H1 (cell line): ENCODE measurements around the gene GRIK2. TPM values are rescaled to one million over a fixed set of nuclear protein-coding genes. Genes with fewer than 3 reads are reported as not detected.
A peak's percentile ranks its signal among the peaks of the same experiment; 100 is the strongest.

Experiments used
- CTCF ChIA-PET: fragments of 300-600 bp; sonication (Branson Sonifier 250); formaldehyde crosslinking; loops from one replicate; lab custom pipeline; 2021; ENCODE audit not compliant: partially characterized antibody; lab: Charles Lee
- POLR2A ChIA-PET: fragments of 300-600 bp; sonication (Branson Sonifier 250); formaldehyde crosslinking; loops from one replicate; lab custom pipeline; 2021; ENCODE audit warnings: inconsistent platforms; ENCODE audit not compliant: partially characterized antibody; lab: Charles Lee
- DNase-seq, 2 experiments: peaks; one replicate each; pipeline versions ENCODE4 v3.0.0 to v3.0.0-alpha.2; 2010 to 2022; ENCODE audit warnings: low spot score in 2 of 2, low read depth in 1 of 2, mixed read lengths in 1 of 2
- FAIRE-seq: peaks from 2 replicates; lab custom pipeline; 2011; peaks lifted over from hg19 to GRCh38; lab: Jason Lieb, UNC
- H2AFZ ChIP-seq: 2 replicates; pipeline ENCODE4 v1.8.1; 2012; ENCODE audit warnings: low read length, inconsistent platforms
- H2AK5ac ChIP-seq: 2 replicates; pipeline ENCODE4 v1.6.1; 2013; ENCODE audit warnings: low read depth, low read length
- H2BK120ac ChIP-seq: replicated peaks from 2 replicates; pipeline ENCODE3; 2013; ENCODE audit warnings: low read depth, low read length, inconsistent platforms
- H2BK12ac ChIP-seq: 2 replicates; pipeline ENCODE4 v1.6.1; 2013; ENCODE audit warnings: low read depth, low read length
- H2BK15ac ChIP-seq: 2 replicates; pipeline ENCODE4 v1.6.1; 2013; ENCODE audit warnings: low read length
- H2BK20ac ChIP-seq: 2 replicates; pipeline ENCODE4 v1.6.1; 2013; ENCODE audit warnings: low read length
- H2BK5ac ChIP-seq: 2 replicates; pipeline ENCODE4 v1.6.1; 2013; ENCODE audit warnings: low read depth, low read length
- H3K14ac ChIP-seq: 2 replicates; pipeline ENCODE4 v1.6.1; 2013; ENCODE audit warnings: inconsistent platforms; ENCODE audit not compliant: insufficient read length
- H3K18ac ChIP-seq: 2 replicates; pipeline ENCODE4 v1.6.1; 2013; ENCODE audit warnings: low read length; ENCODE audit errors: extremely low read depth
- H3K23ac ChIP-seq: 2 replicates; pipeline ENCODE4 v1.6.1; 2013; ENCODE audit warnings: inconsistent platforms; ENCODE audit not compliant: insufficient read length
- H3K23me2 ChIP-seq: 2 replicates; pipeline ENCODE4 v1.6.1; 2013; ENCODE audit warnings: low read depth, low read length
- H3K27ac ChIP-seq: 2 replicates; pipeline ENCODE4 v1.6.1; 2011; ENCODE audit warnings: low read depth, low read length, inconsistent platforms
- H3K27me3 ChIP-seq, 4 experiments: replicated peaks in 1 of 4; 1 replicate in 1 of 4; 2 replicates in 3 of 4; pipeline versions ENCODE4 v1.6.1 to v1.8.1; 2011 to 2013; ENCODE audit warnings: low read length in 3 of 4, mild to moderate bottlenecking in 3 of 4, inconsistent platforms in 2 of 4, mixed read lengths in 2 of 4, moderate library complexity in 1 of 4; ENCODE audit not compliant: control insufficient read depth in 3 of 4, insufficient read depth in 3 of 4; ENCODE audit errors: extremely low read depth in 1 of 4
- H3K36me3 ChIP-seq, 4 experiments: 2 replicates each; pipeline versions ENCODE4 v1.6.1 to v1.8.1; 2011 to 2013; ENCODE audit warnings: mild to moderate bottlenecking in 4 of 4, low read length in 3 of 4, moderate library complexity in 2 of 4, control low read depth in 1 of 4, inconsistent platforms in 1 of 4; ENCODE audit not compliant: insufficient read depth in 4 of 4, control insufficient read depth in 2 of 4
- H3K4ac ChIP-seq: replicated peaks from 2 replicates; pipeline ENCODE3; 2013; ENCODE audit warnings: low read length, low read depth, mixed read lengths, inconsistent platforms; ENCODE audit not compliant: insufficient read length
- H3K4me1 ChIP-seq, 4 experiments: replicated peaks in 1 of 4; 1 replicate in 1 of 4; 2 replicates in 3 of 4; pipeline versions ENCODE4 v1.6.1 to v1.8.1; 2011 to 2013; ENCODE audit warnings: low read length in 3 of 4, inconsistent platforms in 2 of 4, mixed read lengths in 1 of 4; ENCODE audit not compliant: insufficient read depth in 4 of 4, control insufficient read depth in 3 of 4
- H3K4me2 ChIP-seq, 2 experiments: 2 replicates each; pipeline versions ENCODE4 v1.6.1 to v1.8.1; 2011 to 2013; ENCODE audit warnings: low read depth in 2 of 2, low read length in 2 of 2, control low read depth in 1 of 2, inconsistent platforms in 1 of 2, mild to moderate bottlenecking in 1 of 2; ENCODE audit not compliant: insufficient read depth in 1 of 2
- H3K4me3 ChIP-seq, 4 experiments: fragments of 200-600, 300-600 bp in 1 of 4; sonication (generic), shearing (Covaris generic), sonication (Bioruptor Twin) in 1 of 4; 2 replicates each; pipeline versions ENCODE4 v1.5.1 to v1.8.1; 2011 to 2016; ENCODE audit warnings: low read length in 4 of 4, low read depth in 3 of 4, control low read depth in 2 of 4, inconsistent platforms in 2 of 4, mild to moderate bottlenecking in 2 of 4, mixed read lengths in 1 of 4, moderate library complexity in 1 of 4; ENCODE audit not compliant: insufficient read depth in 2 of 4; ENCODE audit errors: extremely low read depth in 1 of 4
- H3K56ac ChIP-seq: replicated peaks from 2 replicates; pipeline ENCODE3; 2013; ENCODE audit warnings: low read depth, mild to moderate bottlenecking, mixed read lengths, low read length, inconsistent platforms; ENCODE audit not compliant: insufficient read length
- H3K79me1 ChIP-seq: 2 replicates; pipeline ENCODE4 v1.6.1; 2013; ENCODE audit warnings: low read depth, low read length, control low read depth
- H3K79me2 ChIP-seq, 2 experiments: 2 replicates each; pipeline versions ENCODE4 v1.6.1 to v1.8.1; 2012 to 2013; ENCODE audit warnings: low read length in 2 of 2, mild to moderate bottlenecking in 2 of 2, inconsistent platforms in 1 of 2; ENCODE audit not compliant: insufficient read depth in 2 of 2, control insufficient read depth in 1 of 2
- H3K9ac ChIP-seq, 4 experiments: replicated peaks in 1 of 4; 1 replicate in 1 of 4; 2 replicates in 3 of 4; pipeline versions ENCODE4 v1.6.1 to v1.8.1; 2011 to 2013; ENCODE audit warnings: low read depth in 3 of 4, low read length in 3 of 4, control low read depth in 2 of 4, mild to moderate bottlenecking in 2 of 4, moderate library complexity in 2 of 4, inconsistent platforms in 1 of 4; ENCODE audit errors: extremely low read depth in 1 of 4
- H3K9me3 ChIP-seq, 2 experiments: 2 replicates each; pipeline versions ENCODE4 v1.6.1 to v1.8.1; 2012 to 2013; ENCODE audit warnings: mild to moderate bottlenecking in 2 of 2, moderate library complexity in 2 of 2, control low read depth in 1 of 2, inconsistent platforms in 1 of 2, low read depth in 1 of 2, low read length in 1 of 2, mixed read lengths in 1 of 2; ENCODE audit not compliant: insufficient read depth in 2 of 2
- H4K20me1 ChIP-seq, 2 experiments: replicated peaks in 1 of 2; 2 replicates each; pipeline versions ENCODE3 to v1.8.1; 2011 to 2013; ENCODE audit warnings: inconsistent platforms in 2 of 2, low read length in 2 of 2, mild to moderate bottlenecking in 1 of 2; ENCODE audit not compliant: insufficient read depth in 2 of 2, control insufficient read depth in 1 of 2
- H4K5ac ChIP-seq: 2 replicates; pipeline ENCODE4 v1.6.1; 2013; ENCODE audit warnings: low read length, low read depth, mixed read lengths, inconsistent platforms; ENCODE audit not compliant: insufficient read length
- H4K8ac ChIP-seq: 2 replicates; pipeline ENCODE4 v1.8.0; 2013; ENCODE audit warnings: mild to moderate bottlenecking, moderate library complexity, low read length, inconsistent platforms; ENCODE audit not compliant: insufficient read depth; ENCODE audit errors: extremely low read depth
- H4K91ac ChIP-seq: replicated peaks from 2 replicates; pipeline ENCODE3; 2013; ENCODE audit warnings: low read length, mixed read lengths, inconsistent platforms; ENCODE audit not compliant: insufficient read length
- BCL11A ChIP-seq, 2 experiments: IDR thresholded peaks; one replicate each; pipeline ENCODE4 v1.6.1; 2011; ENCODE audit warnings: low read depth in 2 of 2, low read length in 2 of 2, mild to moderate bottlenecking in 2 of 2
- CHD1 ChIP-seq: IDR thresholded peaks from 2 replicates; pipeline ENCODE4 v1.6.1; 2012; ENCODE audit warnings: low read depth, low read length, improper control_type of control experiment
- EZH2 ChIP-seq: fragments of 200-600 bp; sonication (generic); IDR thresholded peaks from 2 replicates; pipeline ENCODE4 v1.7.1; 2012; ENCODE audit warnings: low read depth, mild to moderate bottlenecking, moderate library complexity, low read length, inconsistent platforms; ENCODE audit not compliant: severe bottlenecking
- HDAC2 ChIP-seq, 2 experiments: fragments of 300-600 bp in 1 of 2; sonication (generic) in 1 of 2; IDR thresholded peaks; 2 replicates each; pipeline ENCODE4 v1.6.1; 2011 to 2012; ENCODE audit warnings: low read depth in 2 of 2, low read length in 2 of 2, mild to moderate bottlenecking in 2 of 2, moderate library complexity in 2 of 2, borderline replicate concordance in 1 of 2, inconsistent platforms in 1 of 2
- SP2 ChIP-seq: IDR thresholded peaks from 2 replicates; pipeline ENCODE4 v1.6.1; 2012; ENCODE audit warnings: mild to moderate bottlenecking, low read length, inconsistent platforms
- TEAD4 ChIP-seq: IDR thresholded peaks from 2 replicates; pipeline ENCODE4 v1.6.1; 2012; ENCODE audit warnings: low read depth, low read length, inconsistent platforms, mixed read lengths
- WGBS, 2 experiments: shearing (Covaris generic) in 1 of 2; methylation state at CpG; one replicate each; pipeline versions ENCODE4 v1.1.6 to v1.1.7; 2013 to 2015; ENCODE audit warnings: low lambda C conversion rate in 2 of 2, mixed read lengths in 2 of 2, inconsistent platforms in 1 of 2, low coverage in 1 of 2, missing lambda C conversion rate in 1 of 2; ENCODE audit not compliant: insufficient replicate concordance in 2 of 2, insufficient coverage in 1 of 2, insufficient read length in 1 of 2; ENCODE audit errors: extremely low coverage in 1 of 2, missing lambda C conversion rate in 1 of 2; 5-methylcytosine and 5-hydroxymethylcytosine counted together
- long read RNA-seq, 2 experiments: library from RNA in 1 of 2; library from capped mRNA in 1 of 2; stranded (forward); transcript quantifications; one replicate each; pipeline ENCODE4 v2.0.0, GENCODE V29; 2021; ENCODE audit warnings: inconsistent platforms in 1 of 2
- polyA minus RNA-seq, 3 experiments: library from RNA; depleted of rRNA, polyadenylated mRNA; stranded (reverse); fragments of >200 nt; gene quantifications; 1 replicate in 2 of 3; 2 replicates in 1 of 3; pipeline ENCODE4 v1.2.3, GENCODE V29; 2011
- polyA plus RNA-seq, 7 experiments: library from polyadenylated mRNA; depleted of rRNA in 3 of 7; stranded (reverse) in 5 of 7; unstranded in 2 of 7; fragments of >200 nt in 5 of 7; fragments of 200-250 nt in 2 of 7; gene quantifications; 1 replicate in 5 of 7; 2 replicates in 1 of 7; 4 replicates in 1 of 7; pipeline versions ENCODE4 v1.2.1 to v1.2.3, GENCODE V29; 2011 to 2013; ENCODE audit warnings: missing spikeins in 2 of 7, mixed read lengths in 2 of 7
- total RNA-seq: library from RNA; stranded (reverse); fragmentation: NEBNext Ultra II Directional; extraction: Animal tissue kit (Norgen Biotek cat#: 25700); gene quantifications from 2 replicates; pipeline ENCODE4 v1.2.1, GENCODE V29; 2021

GRIK2 gene
- 1.3 and 2.2 TPM in 2 replicates for total RNA-seq
- 1.0 and 1.8 TPM in 2 replicates for polyA plus RNA-seq (2011; rRNA removed)
- polyA plus RNA-seq (2011; cell fraction: cytosol; rRNA removed), result 0.90 TPM
- 3.0 TPM for polyA plus RNA-seq (2011; cell fraction: nucleus; rRNA removed)
- 1.1 to 1.9 TPM (median 1.5 TPM) in 4 replicates for polyA plus RNA-seq (2012, experiment 1 of 2)
- polyA plus RNA-seq (2012, experiment 2 of 2), result 0.09 TPM
- 6.1 TPM for polyA plus RNA-seq (2013, experiment 1 of 2)
- polyA plus RNA-seq (2013, experiment 2 of 2), result 5.4 TPM
- polyA minus RNA-seq (2011; rRNA and poly(A)+ RNA removed), result 13.8 and 17.8 TPM in 2 replicates
- 3.2 TPM for polyA minus RNA-seq (2011; cell fraction: cytosol; rRNA and poly(A)+ RNA removed)
- polyA minus RNA-seq (2011; cell fraction: nucleus; rRNA and poly(A)+ RNA removed), result 27.4 TPM
- long read RNA-seq, experiment 1, partial matches to known transcripts, result 0 of 2 reads
- long read RNA-seq, experiment 1, other reads (novel, unspliced or antisense), result 2 of 2 reads
- long read RNA-seq, experiment 2, partial matches to known transcripts, result 1 of 1 reads
- long read RNA-seq, experiment 2, other reads (novel, unspliced or antisense), result 0 of 1 reads

- H3K36me3 ChIP-seq, result no peaks in the 10 kb centered on the region
- H4K20me1 ChIP-seq, result peaks cover 0 to 2% of the 10 kb centered on the region in 2 experiments
- peaks cover 13 to 43% (median 33%) of the 10 kb centered on the region in 4 experiments for H3K27me3 ChIP-seq
- CTCF ChIA-PET, result interaction anchor here (0.6 to 0.8 kb wide), 2 partner anchors 14 to 1040 kb away, joined by 3 to 4 read pairs; no protein-coding TSS in a partner anchor
- H2BK120ac ChIP-seq, result no peak within 1 kb of the TSS
- no peaks in the 10 kb centered on the region for H3K79me1 ChIP-seq
- no peak within 1 kb of the TSS for H4K91ac ChIP-seq
- no peak within 1 kb of the TSS for H4K8ac ChIP-seq
- H3K4ac ChIP-seq, result no peak within 1 kb of the TSS
- H4K5ac ChIP-seq, result no peak within 1 kb of the TSS
- peaks cover 19% of the 10 kb centered on the region for H3K23me2 ChIP-seq
- no peak within 1 kb of the TSS for H3K23ac ChIP-seq
- H3K27ac ChIP-seq, result no peak within 1 kb of the TSS
- H3K4me1 ChIP-seq, result no peaks in the 10 kb centered on the region; a peak in 2 of 7 replicates
- no peak within 1 kb of the TSS; the same call in 1 of the 2 replicates for H3K18ac ChIP-seq
- peak within 1 kb of the TSS; percentile 95 to 96 for H3K4me2 ChIP-seq
- H2BK20ac ChIP-seq, result 0 out of 2 replicates have a peak within 1 kb of the TSS, but pooled peaks have one; percentile 49
- DNase-seq (peak in 1 of 2 experiments; percentile 79), FAIRE-seq (no peak)
- no peaks in the 10 kb centered on the region for H3K9me3 ChIP-seq
- no peak within 1 kb of the TSS for H2AK5ac ChIP-seq
- WGBS, 2 experiments, result 4% methylated on average over 10 of the region's 45 CpGs; no CpG with 5 or more reads in 1 of the 2 experiments
- no peak within 1 kb of the TSS for H2BK12ac ChIP-seq
- no peak within 1 kb of the TSS for H3K9ac ChIP-seq
- H3K56ac ChIP-seq, result no peak within 1 kb of the TSS
- peak within 1 kb of the TSS; percentile 49 to 72 (median 70) for H3K4me3 ChIP-seq
- POLR2A ChIA-PET, result interaction anchor here (0.9 kb wide), 1 partner anchor 10 kb away, joined by 3 read pairs; no protein-coding TSS in a partner anchor
- peak within 1 kb of the TSS; percentile 69 for H2AFZ ChIP-seq
- no peaks in the 10 kb centered on the region for H3K79me2 ChIP-seq
- H3K14ac ChIP-seq, result no peak within 1 kb of the TSS
- 0 out of 2 replicates have a peak within 1 kb of the TSS, but pooled peaks have one; percentile 10 for H2BK5ac ChIP-seq
- H2BK15ac ChIP-seq, result no peak within 1 kb of the TSS; the same call in 1 of the 2 replicates
- TF ChIP-seq SP2 (no peak), EZH2 (peak; percentile 18), CHD1 (no peak), BCL11A (IDR thresholded peaks at IDR 0.05; ENCODE audit: low read depth in 2 of 2, low read length in 2 of 2) (no peak), TEAD4 (peak; percentile 67), HDAC2 (IDR thresholded peaks at IDR 0.05; ENCODE audit: borderline replicate concordance in 1 of 2, low read depth in 2 of 2, low read length in 2 of 2) (0 out of 4 replicates have a peak, but pooled peaks of 1 of the 2 experiments have one; percentile 11)
Observed at GRCh38 chr6:101393251-101393828, at the start of gene GRIK2. GRIK2 (plus strand) TSS chr6:101393708.
